Measurements from ENCODE around the gene IMMP2L.
"Not testable (repeated sequence)": the region's sequence is repeated elsewhere in the genome, so short reads cannot be mapped to it uniquely, and the experiment has no call there.

Gene IMMP2L

GRCh38 chr7:110973196-110973990 is 588.9 kb downstream of the IMMP2L start:
- DNase-seq: no peak

GRCh38 chr7:110964775-110965174 is 597.5 kb downstream of the IMMP2L start:
- no peak for DNase-seq

GRCh38 chr7:110962826-110963225 is 599.5 kb downstream of the IMMP2L start:
- DNase-seq: no peak

GRCh38 chr7:110962374-110962773 is 599.9 kb downstream of the IMMP2L start:
- no peak for DNase-seq

GRCh38 chr7:110960811-110961210 is 601.5 kb downstream of the IMMP2L start:
- no peak for DNase-seq

- DNase-seq: no peak
Measured at GRCh38 chr7:110948280-110948679, 614.0 kb downstream of the IMMP2L start.

- DNase-seq: no peak
Measured at GRCh38 chr7:110947408-110947807, 614.9 kb downstream of the IMMP2L start.

- DNase-seq: no peak
Measured at GRCh38 chr7:110944966-110945644, 617.2 kb downstream of the IMMP2L start.

- DNase-seq: no peak
Measured at GRCh38 chr7:110944448-110944847, 617.8 kb downstream of the IMMP2L start.

- DNase-seq: no peak
Measured at GRCh38 chr7:110943701-110944345, 618.5 kb downstream of the IMMP2L start.

GRCh38 chr7:110941385-110941784 is 620.9 kb downstream of the IMMP2L start:
- DNase-seq: no peak

GRCh38 chr7:110940756-110941155 is 621.5 kb downstream of the IMMP2L start:
- DNase-seq: no peak

GRCh38 chr7:110938165-110938564 is 624.1 kb downstream of the IMMP2L start:
- no peak for DNase-seq

GRCh38 chr7:110936665-110937064 is 625.6 kb downstream of the IMMP2L start:
- DNase-seq: not testable (repeated sequence)

- DNase-seq: no peak
Measured at GRCh38 chr7:110929480-110930249, 632.6 kb downstream of the IMMP2L start.

- no peak for DNase-seq
Measured at GRCh38 chr7:110922906-110923305, 639.4 kb downstream of the IMMP2L start.

GRCh38 chr7:110921595-110922151 is 640.6 kb downstream of the IMMP2L start:
- DNase-seq: no peak

GRCh38 chr7:110918949-110919548 is 643.2 kb downstream of the IMMP2L start:
- DNase-seq: no peak

GRCh38 chr7:110914263-110914662 is 648.0 kb downstream of the IMMP2L start:
- no peak for DNase-seq

- no peak for DNase-seq
Measured at GRCh38 chr7:110911632-110912031, 650.7 kb downstream of the IMMP2L start.

- DNase-seq: no peak
Measured at GRCh38 chr7:110909117-110909516, 653.2 kb downstream of the IMMP2L start.

Data from suppressor macrophage treated with lipopolysaccharide for 4 hours (primary cell).